Measurements from ENCODE around the gene ALPL. TPM values are rescaled to one million over a fixed set of nuclear protein-coding genes. Genes with fewer than 3 reads are reported as not detected.
"Not testable (repeated sequence)": the region's sequence is repeated elsewhere in the genome, so short reads cannot be mapped to it uniquely, and the experiment has no call there.

Gene ALPL
- total and polyA plus RNA-seq, 8 donors = 2.9 to 12.0 (median 7.0) TPM; not detected in 2

DNA sequence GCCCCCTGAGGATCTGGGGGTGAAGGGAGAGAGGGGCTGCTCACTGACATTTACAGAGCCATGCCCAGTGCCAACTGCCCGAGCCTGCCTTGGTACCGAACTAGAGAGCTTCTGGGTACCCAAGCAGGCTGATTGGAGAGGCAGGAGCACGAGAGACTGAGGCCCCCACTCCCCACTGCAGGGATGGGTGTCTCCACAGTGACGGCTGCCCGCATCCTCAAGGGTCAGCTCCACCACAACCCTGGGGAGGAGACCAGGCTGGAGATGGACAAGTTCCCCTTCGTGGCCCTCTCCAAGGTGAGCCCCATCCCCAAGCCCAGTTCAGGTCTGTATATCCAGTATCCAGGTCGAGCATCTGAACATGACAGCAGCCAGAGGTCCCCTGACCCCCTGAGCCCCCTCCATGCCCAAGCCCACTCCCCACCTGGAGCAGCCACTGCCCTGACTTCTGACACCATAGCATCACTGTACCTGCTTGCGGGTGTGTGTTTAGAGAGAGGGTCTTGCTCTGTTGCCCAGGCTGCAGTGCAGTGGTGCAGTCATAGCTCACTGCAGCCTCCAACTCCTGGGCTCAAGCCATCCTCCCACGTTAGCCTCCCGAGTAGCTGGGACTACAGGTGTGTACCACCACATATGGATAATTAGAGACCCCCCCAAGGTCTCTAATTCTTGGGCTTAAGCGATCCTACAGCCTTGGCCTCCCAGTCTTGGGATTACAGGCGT lies 51.9 kb downstream of the ALPL start:
- no peak overlapping the region for H3K4me3 ChIP-seq
- H3K27me3 ChIP-seq = peaks cover 0 to 32% (median 0%) of the 10 kb centered on the region in 3 donors
- H3K9me3 ChIP-seq = no peaks in the 10 kb centered on the region
- TF ChIP-seq EP300 (IDR thresholded peaks at IDR 0.05) (no peak), POLR2A (IDR thresholded peaks at IDR 0.05) (no peak), POLR2AphosphoS5 (IDR thresholded peaks at IDR 0.05) (no peak)
- TF ChIP-seq, protein P1, sequence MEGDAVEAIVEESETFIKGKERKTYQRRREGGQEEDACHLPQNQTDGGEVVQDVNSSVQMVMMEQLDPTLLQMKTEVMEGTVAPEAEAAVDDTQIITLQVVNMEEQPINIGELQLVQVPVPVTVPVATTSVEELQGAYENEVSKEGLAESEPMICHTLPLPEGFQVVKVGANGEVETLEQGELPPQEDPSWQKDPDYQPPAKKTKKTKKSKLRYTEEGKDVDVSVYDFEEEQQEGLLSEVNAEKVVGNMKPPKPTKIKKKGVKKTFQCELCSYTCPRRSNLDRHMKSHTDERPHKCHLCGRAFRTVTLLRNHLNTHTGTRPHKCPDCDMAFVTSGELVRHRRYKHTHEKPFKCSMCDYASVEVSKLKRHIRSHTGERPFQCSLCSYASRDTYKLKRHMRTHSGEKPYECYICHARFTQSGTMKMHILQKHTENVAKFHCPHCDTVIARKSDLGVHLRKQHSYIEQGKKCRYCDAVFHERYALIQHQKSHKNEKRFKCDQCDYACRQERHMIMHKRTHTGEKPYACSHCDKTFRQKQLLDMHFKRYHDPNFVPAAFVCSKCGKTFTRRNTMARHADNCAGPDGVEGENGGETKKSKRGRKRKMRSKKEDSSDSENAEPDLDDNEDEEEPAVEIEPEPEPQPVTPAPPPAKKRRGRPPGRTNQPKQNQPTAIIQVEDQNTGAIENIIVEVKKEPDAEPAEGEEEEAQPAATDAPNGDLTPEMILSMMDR (IDR thresholded peaks at IDR 0.05) = no peak
- WGBS, 5 donors = 80 to 97% (median 87%) methylated on average over 8 to 12 of the region's 12 CpGs
- H3K36me3 ChIP-seq = no peaks in the 10 kb centered on the region
- H3K27ac ChIP-seq = no peak overlapping the region
- intact Hi-C loops (cut with DNase I; ENCODE audit: low total_unique reads) = no loop called here
- no peaks in the 10 kb centered on the region for H3K4me1 ChIP-seq
- no peak for DNase-seq

DNA sequence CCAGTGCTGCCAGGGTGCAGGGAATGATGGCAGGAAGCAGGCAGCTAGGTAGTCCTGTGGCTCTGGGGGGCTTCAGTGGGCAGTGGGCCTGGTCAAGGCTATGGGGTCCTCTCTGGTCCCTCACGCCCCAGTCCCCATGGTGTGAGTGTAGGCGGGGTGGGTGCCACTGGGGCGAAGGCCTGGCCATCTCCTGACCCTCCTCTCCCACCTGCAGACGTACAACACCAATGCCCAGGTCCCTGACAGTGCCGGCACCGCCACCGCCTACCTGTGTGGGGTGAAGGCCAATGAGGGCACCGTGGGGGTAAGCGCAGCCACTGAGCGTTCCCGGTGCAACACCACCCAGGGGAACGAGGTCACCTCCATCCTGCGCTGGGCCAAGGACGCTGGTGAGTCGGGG lies 53.7 kb downstream of the ALPL start:
- 86 to 96% (median 93%) methylated on average over 12 to 15 of the region's 15 CpGs for WGBS, 5 donors
- Histone ChIP-seq H3K4me1 (no peaks in the 10 kb centered on the region), H3K4me3 (no peak overlapping the region), H3K9me3 (no peaks in the 10 kb centered on the region), H3K27me3 (peaks cover 0 to 25% (median 0%) of the 10 kb centered on the region in 3 donors), H3K27ac (no peak overlapping the region), H3K36me3 (no peaks in the 10 kb centered on the region)
- TF ChIP-seq, protein P1 (IDR thresholded peaks at IDR 0.05) = no peak
- TF ChIP-seq EP300 (IDR thresholded peaks at IDR 0.05) = no peak
- no peak for TF ChIP-seq POLR2A (IDR thresholded peaks at IDR 0.05)
- TF ChIP-seq POLR2AphosphoS5 (IDR thresholded peaks at IDR 0.05) = no peak
- DNase-seq = no peak
- intact Hi-C loops (cut with DNase I; ENCODE audit: low total_unique reads) = no loop called here

DNA sequence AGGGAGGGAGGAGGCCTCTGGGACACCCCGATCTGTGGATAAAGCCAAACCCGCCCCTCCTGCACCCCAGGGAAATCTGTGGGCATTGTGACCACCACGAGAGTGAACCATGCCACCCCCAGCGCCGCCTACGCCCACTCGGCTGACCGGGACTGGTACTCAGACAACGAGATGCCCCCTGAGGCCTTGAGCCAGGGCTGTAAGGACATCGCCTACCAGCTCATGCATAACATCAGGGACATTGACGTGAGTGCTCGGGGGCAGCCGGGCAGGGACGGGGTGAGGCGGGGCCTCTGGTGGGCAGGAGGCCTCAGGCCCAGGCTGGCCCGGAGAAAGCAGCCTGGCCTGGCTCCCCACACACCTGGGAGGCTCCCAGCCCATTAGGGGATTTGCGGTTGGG lies 54.7 kb downstream of the ALPL start:
- intact Hi-C loops (cut with DNase I; ENCODE audit: low total_unique reads) = no loop called here

DNA sequence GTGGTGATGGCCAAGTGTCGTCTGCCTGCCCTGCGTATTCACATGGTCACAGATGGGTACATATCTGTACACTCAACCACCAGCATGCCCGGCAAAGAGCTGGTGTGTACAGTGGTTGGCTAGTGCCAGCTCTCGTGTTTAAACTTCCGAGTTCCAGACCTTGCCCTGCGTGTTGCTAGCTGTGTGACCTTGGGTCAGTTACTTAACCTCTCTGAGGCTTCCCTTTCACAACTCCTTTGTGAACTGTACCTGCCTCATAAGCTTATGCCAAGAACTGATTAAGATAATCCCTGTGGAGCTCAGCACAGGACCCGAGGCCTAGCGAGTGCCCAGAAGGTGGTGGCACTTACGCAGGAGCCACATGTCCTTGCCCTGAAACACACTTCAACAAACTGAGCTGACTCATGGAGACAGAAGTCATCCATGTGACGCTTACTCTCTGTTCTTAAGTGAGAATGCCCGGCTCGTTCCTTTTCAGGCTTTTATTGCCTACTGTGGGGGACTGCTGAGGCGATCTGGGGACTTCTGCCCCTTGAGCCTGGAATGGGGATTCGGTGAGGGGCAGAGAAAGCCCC lies 55.4 kb downstream of the ALPL start:
- intact Hi-C loops (cut with DNase I; ENCODE audit: low total_unique reads) = no loop called here
- H3K27me3 ChIP-seq = peaks cover 0 to 10% (median 0%) of the 10 kb centered on the region in 3 donors
- no peak for TF ChIP-seq EP300 (IDR thresholded peaks at IDR 0.05)
- WGBS, 5 donors = 72 to 82% (median 79%) methylated on average over 13 to 14 of the region's 14 CpGs
- no peak for DNase-seq
- no peaks in the 10 kb centered on the region for H3K36me3 ChIP-seq
- H3K4me1 ChIP-seq = no peaks in the 10 kb centered on the region
- no peak overlapping the region for H3K27ac ChIP-seq
- no peak overlapping the region for H3K4me3 ChIP-seq
- H3K9me3 ChIP-seq = no peaks in the 10 kb centered on the region

More for the DNA sequence above, 54.7 kb downstream of the ALPL start:
- Histone ChIP-seq H3K36me3 (no peaks in the 10 kb centered on the region), H3K4me1 (no peaks in the 10 kb centered on the region), H3K4me3 (no peak overlapping the region), H3K9me3 (no peaks in the 10 kb centered on the region), H3K27me3 (peaks cover 0 to 16% (median 0%) of the 10 kb centered on the region in 3 donors), H3K27ac (no peak overlapping the region)
- DNase-seq = no peak
- TF ChIP-seq POLR2AphosphoS5 (IDR thresholded peaks at IDR 0.05) (no peak), EP300 (IDR thresholded peaks at IDR 0.05) (no peak), POLR2A (IDR thresholded peaks at IDR 0.05) (no peak)
- TF ChIP-seq, protein P1 (IDR thresholded peaks at IDR 0.05) = no peak
- WGBS, 5 donors = 90 to 100% (median 92%) methylated on average over 9 to 17 of the region's 17 CpGs

DNA sequence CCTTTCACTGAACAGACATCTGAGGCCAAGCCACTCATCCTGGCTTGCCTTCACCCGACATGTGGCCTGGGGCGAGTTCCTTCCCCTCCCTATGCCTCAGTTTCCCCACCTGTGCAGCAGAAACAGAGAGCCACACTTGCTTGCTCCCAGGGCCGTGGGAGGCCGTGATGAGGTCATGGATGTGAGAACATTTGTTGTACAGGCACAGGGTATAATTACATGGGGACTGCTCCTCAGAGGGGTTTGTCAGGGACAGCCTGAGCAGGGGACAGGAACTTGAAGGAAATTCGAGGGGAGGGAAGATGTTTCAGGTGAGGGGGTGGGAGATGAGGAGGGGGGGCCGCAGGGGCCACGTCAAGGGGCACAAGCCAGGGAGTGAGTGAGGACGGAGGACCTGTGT lies 56.1 kb downstream of the ALPL start:
- H3K4me1 ChIP-seq = no peaks in the 10 kb centered on the region
- TF ChIP-seq EP300 (IDR thresholded peaks at IDR 0.05) (no peak), POLR2AphosphoS5 (IDR thresholded peaks at IDR 0.05) (no peak), POLR2A (IDR thresholded peaks at IDR 0.05) (no peak)
- TF ChIP-seq, protein P1 (IDR thresholded peaks at IDR 0.05) = no peak

DNA sequence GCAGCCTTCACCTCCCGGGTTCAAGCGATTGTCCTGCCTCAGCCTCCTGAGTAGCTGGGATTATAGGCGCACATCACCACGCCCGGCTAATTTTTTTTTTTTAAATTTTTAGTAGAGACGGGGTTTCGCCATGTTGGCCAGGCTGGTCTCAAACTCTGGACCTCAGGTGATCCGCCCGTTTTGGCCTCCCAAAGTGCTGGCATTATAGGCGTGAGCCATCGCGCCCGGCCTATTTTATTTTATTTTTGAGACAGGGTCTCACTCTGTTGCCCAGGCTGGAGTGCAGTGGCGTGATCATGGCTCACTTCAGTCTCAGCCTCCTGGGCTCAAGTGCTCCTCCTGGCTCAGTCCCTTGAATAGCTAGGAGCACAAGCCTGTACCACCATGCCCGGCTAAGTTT lies 57.1 kb downstream of the ALPL start:
- H3K4me1 ChIP-seq; H3K4me3 ChIP-seq; H3K36me3 ChIP-seq; H3K27me3 ChIP-seq; H3K9me3 ChIP-seq; H3K27ac ChIP-seq; intact Hi-C loops (cut with DNase I; ENCODE audit: low total_unique reads); DNase-seq: not testable (repeated sequence)
- WGBS, 5 donors = 91 to 95% (median 94%) methylated on average over 15 of the region's 15 CpGs

More for the DNA sequence above, 56.1 kb downstream of the ALPL start:
- H3K27ac ChIP-seq = no peak overlapping the region
- no peak for DNase-seq
- H3K4me3 ChIP-seq = no peak overlapping the region
- no peaks in the 10 kb centered on the region for H3K9me3 ChIP-seq
- peaks cover 0 to 9% (median 0%) of the 10 kb centered on the region in 3 donors for H3K27me3 ChIP-seq
- intact Hi-C loops (cut with DNase I; ENCODE audit: low total_unique reads) = no loop called here
- WGBS, 5 donors = 45 to 64% (median 54%) methylated on average over 7 to 8 of the region's 8 CpGs
- H3K36me3 ChIP-seq = no peaks in the 10 kb centered on the region

Measured in stomach (tissue), 9 donors.